ENCODE results near the gene CLASP2.
A peak's percentile ranks its signal among the peaks of the same experiment; 100 is the strongest.

CLASP2 gene

GRCh38 chr3:33636125-33636850 lies 81.8 kb downstream of the CLASP2 start:
- DNase-seq = peak; percentile 4 to 68 (median 23)

GRCh38 chr3:33634262-33634661 lies 83.8 kb downstream of the CLASP2 start:
- no peak for DNase-seq

GRCh38 chr3:33629219-33629618 lies 88.8 kb downstream of the CLASP2 start:
- DNase-seq = no peak

- no peak for DNase-seq
Observed at GRCh38 chr3:33624756-33625155, 93.3 kb downstream of the CLASP2 start.

- no peak for DNase-seq
Observed at GRCh38 chr3:33613041-33613440, 105.0 kb downstream of the CLASP2 start.

GRCh38 chr3:33612607-33613006 lies 105.4 kb downstream of the CLASP2 start:
- no peak for DNase-seq

GRCh38 chr3:33602829-33603228 lies 115.2 kb downstream of the CLASP2 start:
- DNase-seq = no peak

- no peak for DNase-seq
Observed at GRCh38 chr3:33597257-33597689, 120.8 kb downstream of the CLASP2 start.

- DNase-seq = no peak
Observed at GRCh38 chr3:33592999-33593398, 125.1 kb downstream of the CLASP2 start.

GRCh38 chr3:33590541-33590940 lies 127.5 kb downstream of the CLASP2 start:
- DNase-seq = no peak

GRCh38 chr3:33586402-33586801 lies 131.7 kb downstream of the CLASP2 start:
- no peak for DNase-seq

GRCh38 chr3:33582234-33582633 lies 135.8 kb downstream of the CLASP2 start:
- no peak for DNase-seq

- no peak for DNase-seq
Observed at GRCh38 chr3:33581666-33582065, 136.4 kb downstream of the CLASP2 start.

- DNase-seq = no peak
Observed at GRCh38 chr3:33579840-33580239, 138.2 kb downstream of the CLASP2 start.

GRCh38 chr3:33579178-33579510 lies 138.9 kb downstream of the CLASP2 start:
- DNase-seq = no peak

- no peak for DNase-seq
Observed at GRCh38 chr3:33578325-33579177, 139.5 kb downstream of the CLASP2 start.

- no peak for DNase-seq
Observed at GRCh38 chr3:33577588-33577987, 140.5 kb downstream of the CLASP2 start.

GRCh38 chr3:33577173-33577572 lies 140.9 kb downstream of the CLASP2 start:
- no peak for DNase-seq

GRCh38 chr3:33575311-33575710 lies 142.7 kb downstream of the CLASP2 start:
- DNase-seq = no peak

GRCh38 chr3:33557829-33558228 lies 160.2 kb downstream of the CLASP2 start:
- no peak for DNase-seq

- no peak for DNase-seq
Observed at GRCh38 chr3:33557279-33557678, 160.8 kb downstream of the CLASP2 start.

- no peak for DNase-seq
Observed at GRCh38 chr3:33547101-33547500, 171.0 kb downstream of the CLASP2 start.

- DNase-seq = no peak
Observed at GRCh38 chr3:33544126-33544525, 173.9 kb downstream of the CLASP2 start.

- DNase-seq = no peak
Observed at GRCh38 chr3:33543601-33544000, 174.5 kb downstream of the CLASP2 start.
